Aorta (tissue), 5 donors: ENCODE results near the gene NQO1. TPM values are rescaled to one million over a fixed set of nuclear protein-coding genes. Genes with fewer than 3 reads are reported as not detected.
"Not testable (repeated sequence)": the region's sequence is repeated elsewhere in the genome, so short reads cannot be mapped to it uniquely, and the experiment has no call there.

ENCODE experiments used
- ATAC-seq: fragments of 200-7000 bp; cut with Tn5 transposase; one replicate; pipeline ENCODE4 v1.9.1; 2022; ENCODE audit warnings: moderate library complexity; ENCODE audit not compliant: low FRiP score
- DNase-seq, 2 donors: peaks; one replicate each; pipeline ENCODE4 v3.0.0-alpha.2; 2020
- H3K27ac ChIP-seq, 2 donors: one replicate each; pipeline ENCODE4 v1.5.1; 2013; ENCODE audit warnings: low read length in 2 of 2, mild to moderate bottlenecking in 2 of 2, moderate library complexity in 2 of 2, control low read depth in 1 of 2, inconsistent platforms in 1 of 2, low read depth in 1 of 2
- H3K27me3 ChIP-seq, 2 donors: one replicate each; pipeline ENCODE4 v1.6.1; 2013; ENCODE audit warnings: control low read depth in 1 of 2, low read length in 1 of 2, mild to moderate bottlenecking in 1 of 2, moderate library complexity in 1 of 2; ENCODE audit not compliant: insufficient read depth in 2 of 2, control insufficient read depth in 1 of 2
- H3K36me3 ChIP-seq, 2 donors: one replicate each; pipeline ENCODE4 v1.6.1; 2013; ENCODE audit warnings: control low read depth in 1 of 2, low read length in 1 of 2, mild to moderate bottlenecking in 1 of 2; ENCODE audit not compliant: insufficient read depth in 2 of 2, control insufficient read depth in 1 of 2
- H3K4me1 ChIP-seq, 2 donors: one replicate each; pipeline ENCODE4 v1.6.1; 2013; ENCODE audit warnings: low read length in 2 of 2, control low read depth in 1 of 2, mild to moderate bottlenecking in 1 of 2, moderate library complexity in 1 of 2; ENCODE audit not compliant: insufficient read depth in 2 of 2, control insufficient read depth in 1 of 2
- H3K4me3 ChIP-seq, 2 donors: one replicate each; pipeline ENCODE4 v1.5.1; 2013; ENCODE audit warnings: low read length in 2 of 2, control low read depth in 1 of 2, mild to moderate bottlenecking in 1 of 2
- H3K9me3 ChIP-seq: one replicate; pipeline ENCODE4 v1.6.1; 2013; ENCODE audit warnings: mild to moderate bottlenecking, low read length; ENCODE audit not compliant: control insufficient read depth
- WGBS, 2 donors: extraction: QIAGEN DNeasy Blood & Tissue Kit; methylation state at CpG; one replicate each; pipeline ENCODE4 v1.1.7; 2013; 5-methylcytosine and 5-hydroxymethylcytosine counted together
- intact Hi-C, 2 donors: fragments of 100-400 bp; cut with DNase I; formaldehyde crosslinking; loops; one replicate each; pipeline versions ENCODE4 v1.14.2 to v1.15.0; 2022
- polyA plus RNA-seq, 2 donors: library from polyadenylated mRNA; stranded (reverse); fragments of 200-250 nt; gene quantifications; one replicate each; pipeline ENCODE4 v1.2.3, GENCODE V29; 2013
- total RNA-seq, 2 donors: library from RNA; stranded (reverse); fragmentation: NEBNext Ultra II Directional; extraction: Animal tissue kit (Norgen Biotek cat#: 25700); gene quantifications; one replicate each; pipeline ENCODE4 v1.2.1, GENCODE V29; 2021
- donor health status: healthy with polysubstance abuse.
- donor health status: Bipolar disorder and iron deficiency.
- donor health status: DM: no; HTN: no; CAD: no.
- donor health status: DM: no; HTN: no; CAD: no.
- donor health status: DM: yes; HTN: yes; CAD: no.

Gene NQO1
- total and polyA plus RNA-seq, 4 donors: 31.3 to 76.3 (median 53.1) TPM

DNA sequence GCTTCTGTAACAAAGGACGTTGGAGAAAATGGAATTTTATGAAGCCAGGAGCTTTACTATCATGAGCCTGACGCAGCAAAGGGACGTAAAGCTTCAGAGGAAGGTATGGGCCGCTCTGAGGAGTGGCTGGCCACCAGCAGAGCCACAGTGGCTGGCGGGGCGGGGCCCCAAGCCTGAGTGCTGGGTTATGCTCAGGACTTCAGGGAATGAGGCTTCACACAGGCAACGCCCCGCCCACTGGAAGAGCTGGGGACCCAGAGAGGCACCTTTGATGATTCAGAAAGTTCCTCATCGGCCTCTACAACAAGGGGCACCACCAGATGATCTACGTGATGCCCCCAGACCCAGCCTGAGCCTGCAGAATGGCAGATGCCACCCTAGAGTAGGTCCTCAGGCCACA, 19.6 kb upstream of the NQO1 start:
- Histone ChIP-seq H3K4me3 (no peak overlapping the region), H3K9me3 (no peaks in the 10 kb centered on the region), H3K27me3 (no peaks in the 10 kb centered on the region), H3K36me3 (peaks cover 4 to 11% of the 10 kb centered on the region in 2 donors), H3K4me1 (no peaks in the 10 kb centered on the region), H3K27ac (no peak overlapping the region)
- intact Hi-C loops: no loop called here
- WGBS, 2 donors: 85 to 89% methylated on average over 10 of the region's 10 CpGs
- ATAC-seq (no peak), DNase-seq (peak in 1 of 2 donors; percentile 45)

DNA sequence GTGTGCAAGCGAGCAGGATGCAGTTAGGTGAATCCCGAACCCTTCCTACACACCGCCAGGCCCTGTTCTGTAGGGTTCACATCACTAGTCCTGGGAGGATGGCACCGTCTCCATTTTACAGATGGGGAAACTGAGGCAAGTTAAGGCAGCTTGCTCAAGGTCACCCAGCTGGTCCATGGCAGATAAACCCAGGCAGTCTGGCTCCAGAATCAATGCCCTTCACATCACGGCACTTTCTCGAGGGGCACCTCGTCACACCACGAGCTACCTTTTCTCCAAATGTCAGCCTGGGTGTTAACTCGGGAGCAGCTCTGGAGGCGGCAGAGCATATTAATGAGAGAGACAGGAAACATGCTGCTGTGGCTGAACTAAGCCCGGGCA, 18.9 kb upstream of the NQO1 start:
- Histone ChIP-seq H3K27ac (no peak overlapping the region), H3K9me3 (no peaks in the 10 kb centered on the region), H3K4me3 (no peak overlapping the region), H3K4me1 (no peaks in the 10 kb centered on the region), H3K36me3 (peaks cover 4 to 11% of the 10 kb centered on the region in 2 donors), H3K27me3 (no peaks in the 10 kb centered on the region)
- peak in 1 of 2 donors; percentile 50 for DNase-seq
- intact Hi-C loops: no loop called here
- 94 to 95% methylated on average over 11 of the region's 11 CpGs for WGBS, 2 donors
- no peak for ATAC-seq

DNA sequence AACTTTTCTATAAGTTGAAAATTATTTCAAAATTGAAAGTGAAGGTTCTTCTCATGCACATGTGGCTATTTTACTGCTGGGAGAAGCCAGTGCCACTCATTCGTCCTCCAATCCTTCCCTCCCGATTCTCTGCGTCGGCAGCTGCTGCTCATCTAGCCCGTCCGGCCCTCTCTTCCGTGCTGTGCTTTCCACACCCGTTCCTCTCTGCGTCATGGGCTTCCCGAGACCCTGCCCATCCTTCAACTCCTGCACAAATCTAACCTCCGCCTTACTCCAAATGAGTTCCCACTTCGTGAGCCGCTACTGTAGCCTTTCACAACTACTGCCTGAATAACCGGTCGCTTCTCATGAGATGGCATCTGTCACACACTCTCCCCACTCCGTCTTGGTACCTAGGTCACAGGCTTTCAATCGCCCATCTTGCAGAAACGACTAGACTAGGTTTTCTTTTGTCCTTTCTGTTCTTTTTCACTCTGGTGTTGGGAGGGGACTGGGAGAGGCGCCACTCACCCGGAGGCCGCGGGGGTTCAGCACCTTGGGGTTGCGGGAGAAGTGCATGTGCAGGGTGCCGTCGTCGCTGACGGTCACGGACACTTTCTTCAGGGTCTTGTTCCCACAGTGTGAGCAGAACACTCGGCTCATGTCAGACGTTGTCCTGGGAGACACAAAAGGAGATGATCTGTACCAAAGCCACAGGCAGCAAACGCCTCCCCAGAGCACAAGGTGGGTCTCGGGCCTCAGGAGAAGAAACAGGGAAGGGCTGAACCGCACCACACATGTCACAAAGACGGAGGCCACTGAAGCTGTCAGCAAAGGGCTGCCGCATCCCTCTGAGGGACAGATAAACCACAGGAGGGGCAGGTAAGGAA, 18.2 kb upstream of the NQO1 start:
- intact Hi-C loops: no loop called here
- Histone ChIP-seq H3K27me3 (no peaks in the 10 kb centered on the region), H3K9me3 (no peaks in the 10 kb centered on the region), H3K27ac (no peak overlapping the region), H3K4me1 (no peaks in the 10 kb centered on the region), H3K4me3 (no peak overlapping the region), H3K36me3 (peaks cover 4 to 11% of the 10 kb centered on the region in 2 donors)
- ATAC-seq (no peak), DNase-seq (no peak)
- 94% methylated on average over 35 of the region's 35 CpGs for WGBS, 2 donors

DNA sequence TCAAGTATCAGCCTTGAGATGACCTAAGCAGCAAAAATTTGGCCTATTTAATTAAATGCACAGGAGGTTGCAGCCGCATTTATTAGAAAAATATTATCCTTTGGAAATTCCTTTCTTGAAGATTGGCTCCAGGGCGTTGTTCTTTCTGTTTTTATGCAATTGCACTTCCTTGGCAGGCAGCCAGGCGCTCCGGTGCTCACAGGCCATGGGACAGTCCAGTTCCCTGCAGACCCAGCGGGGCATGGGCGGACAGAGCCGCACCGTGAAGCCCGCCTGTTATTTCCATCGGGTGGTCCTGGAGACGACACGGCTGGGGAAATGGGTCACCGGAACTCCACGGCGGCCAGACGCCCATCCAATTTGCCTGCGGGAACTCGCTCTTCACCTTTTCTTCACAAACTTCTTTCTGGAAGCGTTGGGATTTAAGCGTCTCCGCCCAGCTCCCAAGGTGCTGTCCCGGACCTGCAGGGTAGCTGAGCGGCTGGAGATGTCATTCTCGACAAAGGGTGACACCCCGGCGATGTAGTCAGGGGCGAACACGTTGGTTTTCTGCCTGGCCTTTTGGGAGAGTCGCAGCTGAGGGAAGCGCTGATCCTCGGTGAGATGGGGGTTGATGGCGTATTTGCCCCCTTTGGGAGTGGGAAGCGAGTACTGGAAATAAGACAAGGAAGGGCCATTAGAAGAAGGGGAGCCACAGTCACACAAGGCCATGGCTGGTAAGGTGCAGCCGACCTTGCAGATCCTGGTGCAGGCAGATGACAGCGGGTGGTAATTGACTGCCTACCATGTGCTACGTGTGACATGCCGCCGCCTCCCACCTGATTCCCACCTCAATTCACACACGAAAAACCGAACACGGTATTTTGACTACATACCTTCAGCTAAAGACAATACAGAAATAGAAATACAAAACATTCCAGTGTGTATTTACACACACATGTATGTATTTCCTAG, 15.9 kb upstream of the NQO1 start:
- Histone ChIP-seq H3K27ac (no peak overlapping the region), H3K4me3 (no peak overlapping the region), H3K4me1 (no peaks in the 10 kb centered on the region), H3K9me3 (no peaks in the 10 kb centered on the region), H3K36me3 (peaks cover 0 to 6% of the 10 kb centered on the region in 2 donors), H3K27me3 (no peaks in the 10 kb centered on the region)
- intact Hi-C loops: no loop called here
- 77 to 78% methylated on average over 40 to 41 of the region's 41 CpGs for WGBS, 2 donors
- DNase-seq (peak; percentile 69 to 91), ATAC-seq (no peak)

DNA sequence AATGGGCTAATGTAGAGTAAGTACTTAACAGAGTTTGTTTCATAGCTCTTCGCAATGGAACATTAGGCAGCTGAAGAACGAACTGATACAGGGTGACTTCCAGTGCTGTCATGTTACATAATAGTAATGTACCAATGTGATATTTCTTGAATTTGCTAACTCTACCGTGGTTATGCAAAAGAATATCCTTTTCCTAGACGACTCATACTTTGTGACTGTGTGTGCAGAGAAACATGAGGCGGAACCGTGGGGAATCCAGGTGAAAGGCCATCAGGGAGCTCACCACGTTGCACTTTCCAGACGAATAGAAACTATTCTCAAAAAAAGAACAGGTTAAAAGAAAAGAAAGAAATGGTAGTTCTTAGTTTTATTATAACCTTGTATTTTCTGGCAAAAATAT, 15.2 kb upstream of the NQO1 start:
- Histone ChIP-seq H3K27ac (no peak overlapping the region), H3K4me1 (no peaks in the 10 kb centered on the region), H3K9me3 (no peaks in the 10 kb centered on the region), H3K4me3 (no peak overlapping the region), H3K27me3 (no peaks in the 10 kb centered on the region), H3K36me3 (peaks cover 0 to 6% of the 10 kb centered on the region in 2 donors)
- intact Hi-C loops: no loop called here
- no peak for DNase-seq
- whole genome bisulfite sequencing, 2 donors: 71 to 72% methylated on average over 8 of the region's 8 CpGs
- ATAC-seq: no peak

DNA sequence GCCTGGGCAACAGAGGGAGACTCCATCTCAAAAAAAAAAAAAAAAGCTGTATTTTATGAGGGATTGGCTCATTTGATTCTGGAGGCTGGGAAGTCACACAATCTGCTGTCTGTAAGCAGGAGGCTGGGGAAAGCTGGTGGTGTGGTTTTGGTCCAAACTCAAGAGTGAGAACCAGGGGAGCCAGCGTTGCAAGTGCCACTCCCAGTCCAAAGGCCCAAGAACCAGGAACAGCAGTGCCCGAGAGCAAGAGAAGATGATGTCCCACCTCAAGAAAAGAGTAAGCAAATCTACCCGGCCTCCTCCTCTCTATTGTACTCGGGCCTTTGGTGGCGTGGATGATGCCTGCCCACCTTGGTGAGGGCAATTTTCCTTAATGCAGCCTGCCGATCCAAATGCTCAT, 5.7 kb upstream of the NQO1 start:
- ATAC-seq (no peak), DNase-seq (no peak)
- Histone ChIP-seq H3K4me3 (no peak overlapping the region), H3K9me3 (no peaks in the 10 kb centered on the region), H3K4me1 (peaks cover 0 to 3% of the 10 kb centered on the region in 2 donors), H3K27me3 (no peaks in the 10 kb centered on the region), H3K27ac (no peak overlapping the region), H3K36me3 (no peaks in the 10 kb centered on the region)
- intact Hi-C loops: no loop called here
- WGBS, 2 donors: 93 to 95% methylated on average over 6 of the region's 6 CpGs

DNA sequence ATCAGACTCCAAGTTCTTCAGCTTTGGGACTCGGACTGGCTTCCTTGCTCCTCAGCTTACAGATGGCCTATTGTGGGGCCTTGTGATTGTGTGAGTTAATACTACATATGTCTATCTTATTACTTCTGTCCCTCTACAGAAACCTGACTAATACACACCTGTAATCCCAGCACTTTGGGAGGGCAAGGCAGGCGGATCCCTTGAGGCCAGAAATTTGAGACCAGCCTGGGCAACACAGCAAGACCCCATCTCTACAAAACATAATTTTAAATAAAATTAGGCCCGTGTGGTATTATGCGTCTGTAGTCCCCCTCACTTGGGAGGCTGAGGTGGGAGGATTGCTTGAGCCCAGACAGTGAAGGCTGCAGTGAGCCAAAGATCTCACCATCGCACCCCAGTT, 4.9 kb upstream of the NQO1 start:
- intact Hi-C loops, H3K27ac ChIP-seq, H3K36me3 ChIP-seq, DNase-seq, H3K4me1 ChIP-seq, ATAC-seq, H3K27me3 ChIP-seq, H3K4me3 ChIP-seq, H3K9me3 ChIP-seq: not testable (repeated sequence)
- 78% methylated on average over 5 of the region's 5 CpGs for WGBS, 2 donors

DNA sequence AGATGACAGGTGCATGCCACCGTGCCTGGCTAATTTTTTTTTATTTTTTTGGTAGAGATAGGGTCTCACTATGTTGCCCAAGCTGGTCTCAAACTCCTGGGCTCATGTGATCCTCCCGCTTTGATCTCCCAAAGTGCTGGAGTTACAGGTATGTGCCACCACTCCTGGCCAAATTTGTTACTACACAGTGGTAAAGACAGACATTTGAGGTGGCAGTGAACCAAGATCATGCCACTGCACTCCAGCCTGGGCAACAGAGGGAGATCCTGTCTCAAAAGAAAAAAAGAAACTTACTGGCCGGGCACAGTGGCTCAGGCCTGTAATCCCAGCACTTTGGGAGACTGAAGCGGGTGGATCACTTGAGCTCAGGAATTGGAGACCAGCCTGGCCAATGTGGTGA, 2.7 kb upstream of the NQO1 start:
- H3K27me3 ChIP-seq, ATAC-seq, intact Hi-C loops: not testable (repeated sequence)

More for the DNA sequence above, 2.7 kb upstream of the NQO1 start:
- not testable (repeated sequence) for H3K9me3 ChIP-seq, H3K36me3 ChIP-seq, H3K27ac ChIP-seq, H3K4me3 ChIP-seq, H3K4me1 ChIP-seq
- DNase-seq: peak in 1 of 2 donors; percentile 5
- WGBS, 2 donors: 89 to 90% methylated on average over 4 of the region's 4 CpGs
